Endothelial cell of umbilical vein (primary cell): ENCODE results near the gene HAP1. TPM values are rescaled to one million over a fixed set of nuclear protein-coding genes. Genes with fewer than 3 reads are reported as not detected.

ENCODE experiments used
- BruUV-seq: library from RNA; stranded (reverse); fragments of 400-500 nt; replicated peaks from 2 replicates; lab custom pipeline; 2021; lab: Mats Ljungman, UMichigan
- CTCF ChIA-PET: fragments of 300-600, 350-600 bp; sonication (Branson Sonifier 250); formaldehyde crosslinking; loops from one replicate; lab custom pipeline; 2021; ENCODE audit warnings: antibody characterized with exemption, inconsistent platforms; lab: Charles Lee
- POLR2A ChIA-PET: fragments of 300-600, 350-600 bp; sonication (Branson Sonifier 250); formaldehyde crosslinking; loops from one replicate; lab custom pipeline; 2021; ENCODE audit warnings: antibody characterized with exemption, inconsistent platforms; lab: Charles Lee
- DNase-seq: peaks from one replicate; pipeline ENCODE4 v3.0.0-alpha.2; 2011; ENCODE audit warnings: low read depth, low spot score
- FAIRE-seq: peaks from 2 replicates; lab custom pipeline; 2011; peaks lifted over from hg19 to GRCh38; lab: Jason Lieb, UNC
- H2AFZ ChIP-seq: 2 replicates; pipeline ENCODE4 v1.6.0; 2012; ENCODE audit warnings: low read depth, low read length, control low read depth, inconsistent platforms
- H3K27ac ChIP-seq: 2 replicates; pipeline ENCODE4 v1.5.1; 2011; ENCODE audit warnings: low read depth, mild to moderate bottlenecking, control low read depth, low read length, moderate library complexity; ENCODE audit not compliant: insufficient read depth
- H3K27me3 ChIP-seq, 2 experiments: 2 replicates each; pipeline versions ENCODE4 v1.6.0 to v1.6.1; 2011; ENCODE audit warnings: low read length in 2 of 2, mixed read lengths in 1 of 2; ENCODE audit not compliant: control insufficient read depth in 2 of 2, insufficient read depth in 2 of 2
- H3K36me3 ChIP-seq, 2 experiments: 2 replicates in 1 of 2; 3 replicates in 1 of 2; pipeline ENCODE4 v1.5.1; 2011; ENCODE audit warnings: low read length in 2 of 2, mild to moderate bottlenecking in 1 of 2, moderate library complexity in 1 of 2; ENCODE audit not compliant: control insufficient read depth in 2 of 2, insufficient read depth in 2 of 2; ENCODE audit errors: extremely low read depth in 1 of 2
- H3K4me1 ChIP-seq: 3 replicates; pipeline ENCODE4 v1.5.1; 2011; ENCODE audit warnings: mild to moderate bottlenecking, low read length; ENCODE audit not compliant: control insufficient read depth, insufficient read depth; ENCODE audit errors: extremely low read depth
- H3K4me2 ChIP-seq: 2 replicates; pipeline ENCODE4 v1.6.1; 2011; ENCODE audit warnings: low read length, control low read depth, mixed read lengths; ENCODE audit not compliant: insufficient read depth
- H3K4me3 ChIP-seq, 3 experiments: fragments of 200-600 bp in 1 of 3; sonication (generic), shearing (Covaris generic) in 1 of 3; replicated peaks in 1 of 3; 2 replicates each; pipeline ENCODE4 v1.5.1; 2011 to 2016; ENCODE audit warnings: control low read depth in 3 of 3, low read length in 3 of 3, mild to moderate bottlenecking in 2 of 3, inconsistent platforms in 1 of 3, low read depth in 1 of 3, moderate library complexity in 1 of 3; ENCODE audit not compliant: insufficient read depth in 1 of 3
- H3K79me2 ChIP-seq: 2 replicates; pipeline ENCODE4 v1.6.0; 2012; ENCODE audit warnings: low read length, inconsistent platforms; ENCODE audit not compliant: control insufficient read depth, insufficient read depth
- H3K9ac ChIP-seq: replicated peaks from 2 replicates; pipeline ENCODE3; 2011; ENCODE audit warnings: low read length, control low read depth; ENCODE audit not compliant: insufficient read depth; ENCODE audit errors: extremely low read depth
- H3K9me1 ChIP-seq: replicated peaks from 3 replicates; pipeline ENCODE4 v1.6.0; 2011; ENCODE audit warnings: mild to moderate bottlenecking, low read length; ENCODE audit not compliant: control insufficient read depth, insufficient read depth; ENCODE audit errors: extremely low read depth
- H3K9me3 ChIP-seq: replicated peaks from 2 replicates; pipeline ENCODE4 v1.5.1; 2012; ENCODE audit warnings: low read length, inconsistent platforms; ENCODE audit not compliant: control insufficient read depth, insufficient read depth
- H4K20me1 ChIP-seq: replicated peaks from 2 replicates; pipeline ENCODE3; 2011; ENCODE audit warnings: mild to moderate bottlenecking, low read length; ENCODE audit not compliant: control insufficient read depth, insufficient read depth; ENCODE audit errors: extremely low read depth
- CTCF ChIP-seq, 2 donors: IDR thresholded peaks; 1 replicate in 1 of 2; 2 replicates in 1 of 2; pipeline ENCODE4 v1.5.1; 2011; ENCODE audit warnings: low read length in 2 of 2, mild to moderate bottlenecking in 2 of 2, moderate library complexity in 2 of 2, control low read depth in 1 of 2, inconsistent platforms in 1 of 2, low read depth in 1 of 2; ENCODE audit not compliant: insufficient read depth in 1 of 2; ENCODE audit errors: extremely low read depth in 1 of 2
- EZH2 ChIP-seq: IDR thresholded peaks from 2 replicates; pipeline ENCODE4 v1.6.1; 2012; ENCODE audit warnings: borderline replicate concordance, low read depth, mild to moderate bottlenecking, moderate library complexity, low read length, inconsistent platforms; ENCODE audit not compliant: severe bottlenecking
- FOS ChIP-seq: IDR thresholded peaks from 2 replicates; pipeline ENCODE4 v1.6.1; 2011; ENCODE audit warnings: mild to moderate bottlenecking, low read length, moderate library complexity, borderline replicate concordance; ENCODE audit not compliant: insufficient read depth
- GATA2 ChIP-seq: IDR thresholded peaks from 2 replicates; pipeline ENCODE4 v1.7.0; 2011; ENCODE audit warnings: low read depth, mild to moderate bottlenecking, moderate library complexity, mixed read lengths, low read length; ENCODE audit not compliant: insufficient read length, insufficient read depth
- JUN ChIP-seq: IDR thresholded peaks from 2 replicates; pipeline ENCODE4 v1.6.1; 2011; ENCODE audit warnings: borderline replicate concordance, low read depth; ENCODE audit not compliant: insufficient read length, insufficient read depth
- MAX ChIP-seq: IDR thresholded peaks from 2 replicates; pipeline ENCODE4 v1.6.1; 2011; ENCODE audit not compliant: insufficient read depth, insufficient read length
- MYC ChIP-seq: IDR thresholded peaks from one replicate; pipeline ENCODE4 v1.6.1; 2011; ENCODE audit warnings: mild to moderate bottlenecking, low read depth, low read length
- POLR2A ChIP-seq: IDR thresholded peaks from 2 replicates; pipeline ENCODE4 v1.6.1; 2012; ENCODE audit warnings: low read depth, mild to moderate bottlenecking, control low read depth, low read length
- POLR2AphosphoS5 ChIP-seq: IDR thresholded peaks from 2 replicates; pipeline ENCODE4 v1.6.1; 2012; ENCODE audit warnings: low read depth, mild to moderate bottlenecking, control low read depth, low read length, moderate library complexity; ENCODE audit not compliant: insufficient read depth
- dilution Hi-C: fragments of 300-500 bp; cut with MboI; formaldehyde crosslinking; loops from one replicate; pipeline ENCODE4 v1.15.0; 2019; ENCODE audit warnings: low sequenced_read_pairs; ENCODE audit not compliant: extremely low pct_ligation_motif_present
- intact Hi-C: fragments of 100-400 bp; cut with micrococcal nuclease; formaldehyde crosslinking; loops from one replicate; pipeline ENCODE4 v1.10.0; 2022
- polyA plus RNA-seq, 4 experiments: library from polyadenylated mRNA; depleted of rRNA in 3 of 4; stranded (reverse) in 3 of 4; unstranded in 1 of 4; fragments of >200 nt; gene quantifications; 2 replicates each; pipeline versions ENCODE4 v1.2.1 to v1.2.3, GENCODE V29; 2011 to 2012; ENCODE audit warnings: missing spikeins in 1 of 4
- total RNA-seq: library from RNA; stranded (reverse); gene quantifications from 2 replicates; pipeline ENCODE4 v1.2.3, GENCODE V29; 2021

The HAP1 gene
- total and polyA plus RNA-seq, 2 donors (not counting 3 experiments of a cell fraction or from before 2014, with no cell fraction given), result 0.07 to 0.24 TPM

GRCh38 chr17:41690497-41690896 lies 43.9 kb downstream of the HAP1 start:
- Histone ChIP-seq H3K4me2 (peak overlapping the region; percentile 98), H2AFZ (no peak overlapping the region), H3K27ac (peak overlapping the region; percentile 97), H4K20me1 (peaks cover 11% of the 10 kb centered on the region), H3K9ac (peak overlapping the region; percentile 99), H3K4me1 (peaks cover 20% of the 10 kb centered on the region), H3K36me3 (peaks cover 30 to 33% of the 10 kb centered on the region in 2 experiments), H3K79me2 (peaks cover 21% of the 10 kb centered on the region), H3K9me1 (no peaks in the 10 kb centered on the region), H3K9me3 (no peaks in the 10 kb centered on the region), H3K4me3 (peak overlapping the region; percentile 31 to 95 (median 68)), H3K27me3 (no peaks in the 10 kb centered on the region)
- FAIRE-seq (no peak), DNase-seq (no peak)
- dilution Hi-C loops (no loop called here), intact Hi-C loops (no loop called here)
- TF ChIP-seq GATA2 (no peak), EZH2 (no peak), FOS (no peak)
- ChIA-PET POLR2A (interaction anchor here (0.5 kb wide), 1 partner anchor 139 kb away, joined by 3 read pairs; no protein-coding TSS in a partner anchor), CTCF (no interaction called here)
- no TSS peak for BruUV-seq

GRCh38 chr17:41689497-41690299 lies 44.7 kb downstream of the HAP1 start:
- peaks cover 21% of the 10 kb centered on the region for H3K79me2 ChIP-seq
- peaks cover 20% of the 10 kb centered on the region for H3K4me1 ChIP-seq
- peak overlapping the region; percentile 97 for H3K27ac ChIP-seq
- no peaks in the 10 kb centered on the region for H3K27me3 ChIP-seq
- peak; percentile 71 for DNase-seq
- peak overlapping the region; percentile 98 for H3K4me2 ChIP-seq
- dilution Hi-C loops, result no loop called here
- ChIA-PET POLR2A (interaction anchor here (0.5 to 2.3 kb wide), 10 partner anchors 8 to 1549 kb away, joined by 3 to 33 read pairs (median 6); partner anchors contain the start of genes CASC3 and JUP), CTCF (interaction anchor here (1.8 to 2.4 kb wide), 4 partner anchors 10 to 141 kb away, joined by 8 to 28 read pairs (median 20); no protein-coding TSS in a partner anchor)
- intact Hi-C loops, result no loop called here
- BruUV-seq, result TSS peak; percentile 26
- TF ChIP-seq MYC (peak; percentile 74), MAX (no peak), FOS (no peak), CTCF (IDR thresholded peaks at IDR 0.05; ENCODE audit: extremely low read depth in 1 of 2, insufficient read depth in 1 of 2, low read depth in 1 of 2, low read length in 2 of 2) (peak; percentile 53 to 67), GATA2 (no peak), POLR2AphosphoS5 (no peak), EZH2 (no peak), POLR2A (no peak), JUN (no peak)
- no peak overlapping the region for H2AFZ ChIP-seq
- H4K20me1 ChIP-seq, result peaks cover 11% of the 10 kb centered on the region
- no peaks in the 10 kb centered on the region for H3K9me1 ChIP-seq
- peak; percentile 61 for FAIRE-seq
- H3K4me3 ChIP-seq, result peak overlapping the region; percentile 31 to 95 (median 68)
- H3K36me3 ChIP-seq, result peaks cover 30 to 33% of the 10 kb centered on the region in 2 experiments
- no peaks in the 10 kb centered on the region for H3K9me3 ChIP-seq
- peak overlapping the region; percentile 99 for H3K9ac ChIP-seq
